Stimulated activated CD8-positive, alpha-beta memory T cell treated with anti-CD3 and anti-CD28 coated beads, Interleukin-4, amount 100 ng/mL, for 48 hours (primary cell): ENCODE data around the gene PLXNA4.

Source experiments
- DNase-seq: peaks from one replicate; pipeline ENCODE4 v3.0.0-alpha.2; 2020

The PLXNA4 gene

GRCh38 chr7:132097550-132098134 is 478.6 kb downstream of the PLXNA4 start:
- no peak for DNase-seq

DNA sequence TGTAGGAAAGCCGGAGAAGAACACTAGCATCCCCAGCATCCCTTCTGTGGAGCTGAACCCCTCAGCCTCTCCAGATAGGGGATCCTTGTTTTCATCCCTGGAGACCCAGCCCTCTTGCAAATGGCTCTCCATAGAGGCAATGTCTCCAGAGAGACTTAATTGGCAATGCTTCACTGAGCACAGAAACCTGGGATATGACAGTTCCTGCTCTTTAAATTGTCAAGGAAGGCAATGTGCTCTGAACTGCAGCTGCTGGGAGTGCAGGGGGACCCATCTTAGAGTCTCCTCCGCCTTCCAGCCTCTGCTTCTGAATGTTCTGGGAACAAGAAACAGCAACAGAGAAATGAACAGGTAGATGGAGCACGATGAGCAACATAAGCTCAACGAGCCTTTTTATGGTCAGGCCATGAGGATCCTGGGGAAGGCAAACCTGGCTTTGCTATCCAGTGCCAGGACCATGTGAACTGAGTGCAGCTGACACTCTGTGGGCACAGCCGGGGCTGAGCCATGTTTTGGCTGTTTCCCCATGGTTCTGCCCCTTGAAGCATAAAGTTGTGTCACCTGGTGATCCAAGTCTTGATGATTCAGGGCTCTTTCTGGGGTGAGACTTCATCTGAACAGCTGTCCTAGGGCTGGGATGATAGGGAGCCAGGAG is 481.0 kb downstream of the PLXNA4 start:
- DNase-seq: no peak

GRCh38 chr7:132092106-132092505 is 484.2 kb downstream of the PLXNA4 start:
- no peak for DNase-seq

DNA sequence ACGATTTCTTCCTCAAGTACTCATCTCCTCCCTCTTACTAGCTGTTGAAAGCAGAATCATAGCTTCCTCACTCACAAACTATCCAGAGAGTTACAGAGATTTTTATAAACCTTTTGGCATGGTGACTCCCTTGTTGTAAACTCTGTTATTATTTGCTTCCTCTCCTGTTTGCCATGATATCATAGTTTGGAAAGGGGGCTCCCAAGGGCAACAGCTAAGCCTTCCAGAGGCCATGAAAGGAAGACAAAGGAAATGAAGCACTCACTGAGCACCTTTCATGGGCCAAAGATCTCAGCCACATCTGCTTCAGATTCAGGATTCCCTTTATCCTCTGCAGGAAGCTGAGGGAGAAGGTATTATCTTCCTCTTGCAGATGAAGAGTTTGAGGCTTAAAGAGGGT is 484.6 kb downstream of the PLXNA4 start:
- DNase-seq: no peak

DNA sequence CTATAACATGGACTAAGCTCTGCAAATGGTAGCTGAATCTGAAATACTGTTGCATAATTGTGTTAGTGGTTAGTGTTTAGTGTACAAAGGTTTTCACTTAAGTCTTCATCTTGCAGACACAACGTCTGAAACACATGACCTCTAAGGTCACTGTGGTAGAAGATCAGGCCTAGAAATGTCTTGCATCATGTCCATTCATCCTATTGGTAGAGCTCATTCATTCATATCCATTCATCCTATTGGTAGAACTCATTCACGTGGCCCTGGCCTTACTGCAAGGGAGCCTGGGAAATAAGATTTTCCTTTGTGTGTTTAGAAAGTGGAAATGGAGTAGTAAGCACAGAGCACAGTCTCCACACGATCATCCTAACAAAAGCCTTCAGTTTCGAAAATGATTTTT is 485.8 kb downstream of the PLXNA4 start:
- no peak for DNase-seq

DNA sequence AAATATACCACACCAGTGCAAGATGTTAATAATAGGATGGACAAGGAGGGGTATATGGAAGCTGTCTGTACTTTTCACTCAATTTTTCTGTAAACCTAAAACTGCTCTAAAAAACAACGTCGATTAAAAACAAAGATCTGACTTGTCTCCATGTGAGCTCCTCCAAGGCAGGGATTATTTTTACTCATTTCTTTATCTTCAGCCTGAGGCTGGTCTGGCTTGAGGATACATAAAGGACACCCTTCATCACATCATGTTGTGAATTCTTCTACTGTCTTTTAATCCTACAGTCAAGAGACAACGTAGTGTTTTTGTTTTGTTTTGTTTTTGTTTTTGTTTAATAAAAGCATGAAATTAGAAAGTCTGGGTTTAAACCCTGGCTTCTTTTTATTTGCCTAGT is 486.9 kb downstream of the PLXNA4 start:
- DNase-seq: no peak

DNA sequence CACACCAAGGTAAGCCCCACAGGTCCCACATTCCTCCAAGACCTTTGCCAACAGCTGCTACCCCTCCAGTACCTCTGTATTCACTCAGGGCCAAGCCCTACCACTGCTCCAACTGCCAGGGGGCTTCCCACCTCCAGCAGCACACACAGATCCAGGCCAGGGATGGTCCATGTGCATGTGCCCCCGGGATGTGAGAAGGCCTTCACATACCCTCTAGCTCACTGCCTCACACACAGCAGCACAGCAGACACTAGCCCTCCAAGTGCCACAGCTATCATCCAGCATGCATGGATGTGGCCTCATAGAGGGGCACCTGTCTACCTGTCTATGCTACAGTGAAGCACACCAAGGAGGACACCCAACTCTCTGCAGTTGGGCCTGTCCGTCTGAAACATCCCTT is 488.8 kb downstream of the PLXNA4 start:
- DNase-seq: no peak

GRCh38 chr7:132084776-132085388 is 491.4 kb downstream of the PLXNA4 start:
- no peak for DNase-seq

DNA sequence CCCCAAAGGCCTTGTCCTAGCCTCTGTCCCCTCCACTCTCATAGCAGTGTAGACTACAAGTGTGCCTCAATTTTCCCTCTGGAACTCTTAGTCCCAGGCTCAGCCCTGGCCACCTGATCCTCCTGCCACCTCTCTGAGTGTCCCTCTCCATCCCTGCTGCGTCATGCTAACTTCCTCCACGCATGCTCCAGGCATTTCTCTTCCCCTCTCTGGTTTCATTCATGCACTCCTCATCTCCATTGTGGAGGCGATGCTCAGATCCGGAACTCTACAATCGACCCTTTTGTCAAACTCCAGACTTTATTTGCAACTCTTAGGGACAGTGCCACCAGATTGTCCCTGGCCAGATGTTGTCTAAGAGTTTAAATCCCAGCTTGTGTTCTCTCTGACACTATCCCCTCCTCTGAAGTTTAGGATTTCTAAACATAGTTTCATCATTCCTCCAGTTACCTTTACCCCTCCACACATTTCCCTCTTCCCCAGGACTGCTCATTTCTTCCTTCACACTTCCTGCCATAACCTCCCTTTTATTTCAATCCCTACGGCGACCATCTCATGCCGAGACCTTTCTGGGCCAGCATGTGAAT is 492.6 kb downstream of the PLXNA4 start:
- DNase-seq: no peak

GRCh38 chr7:132083126-132083525 is 493.1 kb downstream of the PLXNA4 start:
- DNase-seq: no peak

DNA sequence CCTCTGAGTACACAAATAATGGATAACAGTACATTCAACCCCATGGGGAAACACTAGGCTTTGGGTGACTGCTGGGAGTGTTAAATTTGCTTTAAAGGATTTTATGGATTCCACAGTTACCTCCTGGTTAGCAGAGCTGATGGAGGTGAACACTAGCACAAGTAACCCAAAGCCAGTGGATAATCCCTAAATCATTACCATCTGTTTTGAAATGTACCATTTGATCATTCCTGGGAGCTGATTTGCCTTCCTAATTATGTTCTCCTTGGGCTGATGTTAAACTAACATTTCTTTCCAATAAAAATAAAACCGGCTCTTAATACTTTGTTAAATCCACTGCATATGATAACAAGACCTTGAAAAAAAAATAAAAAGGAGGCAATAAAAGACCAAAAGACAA is 493.9 kb downstream of the PLXNA4 start:
- DNase-seq: no peak

DNA sequence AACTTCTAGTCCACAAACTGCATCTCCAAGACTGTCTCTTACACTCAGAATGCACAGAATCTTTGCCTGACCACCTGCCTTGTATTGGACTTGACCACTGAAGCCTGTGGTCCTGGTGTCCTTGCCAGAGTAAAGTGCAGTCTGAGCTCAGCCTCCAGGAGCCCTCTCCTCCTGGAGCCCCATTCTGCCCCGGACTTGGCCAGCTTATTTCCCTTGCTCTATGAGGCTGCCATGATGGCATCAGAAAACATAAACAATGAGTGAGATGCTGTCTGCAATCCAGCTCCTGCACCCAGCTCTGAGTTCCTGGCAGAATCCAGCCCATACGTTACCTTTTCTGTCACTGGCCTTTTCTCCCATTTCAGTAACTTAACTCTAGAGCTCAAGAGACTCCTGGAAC is 494.6 kb downstream of the PLXNA4 start:
- DNase-seq: no peak

DNA sequence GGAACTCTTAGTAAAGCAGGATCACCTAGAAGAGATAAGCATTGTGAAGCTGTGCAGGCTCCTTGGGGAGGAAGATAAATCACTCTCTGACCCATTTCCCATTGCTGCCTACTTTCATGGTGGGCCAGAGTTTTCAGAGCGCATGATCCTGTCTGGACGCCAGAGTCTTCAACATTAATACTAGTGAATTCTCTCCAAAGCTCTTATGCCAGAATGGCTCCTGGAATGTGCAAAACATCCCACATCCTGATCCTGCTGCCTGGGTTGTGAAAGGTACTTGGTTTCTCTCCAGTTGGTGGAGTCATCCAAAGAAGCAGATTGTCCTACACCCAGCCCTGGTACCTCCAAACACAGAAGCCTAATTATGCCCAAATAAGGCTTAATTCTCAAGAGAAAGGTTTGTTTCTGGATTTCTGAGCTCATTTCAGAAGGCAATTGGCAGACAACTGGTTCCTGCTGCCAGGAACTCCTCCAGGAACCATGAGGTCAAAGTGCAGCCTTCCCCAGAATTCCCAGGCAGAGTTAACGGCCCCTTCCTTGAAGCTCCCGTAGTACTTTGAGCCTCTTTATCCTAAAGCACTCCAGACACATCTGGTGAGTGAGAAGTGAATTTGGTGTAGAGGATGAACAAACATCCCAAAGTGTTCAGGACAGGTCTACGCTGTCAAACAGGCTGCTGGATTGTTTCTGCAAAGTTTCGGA is 495.2 kb downstream of the PLXNA4 start:
- no peak for DNase-seq

DNA sequence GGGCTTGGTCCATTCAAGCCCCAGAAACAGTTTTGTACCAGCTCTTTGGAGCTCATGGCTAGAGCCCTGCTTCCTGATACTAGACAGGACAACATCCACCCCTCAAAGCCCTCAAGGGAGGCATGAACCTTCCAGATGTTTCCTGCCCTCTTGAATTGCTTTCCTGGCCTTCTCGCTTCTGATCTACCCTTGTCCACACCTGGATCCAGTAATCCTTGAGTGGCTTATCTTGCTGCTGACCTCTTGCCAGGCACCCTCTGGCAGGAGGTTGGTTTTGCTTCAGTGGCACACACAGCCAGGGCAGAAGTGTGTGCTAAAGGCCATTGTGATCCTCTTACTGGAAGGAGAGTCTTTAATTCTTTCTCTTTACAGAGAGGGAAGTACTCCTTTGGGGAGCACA is 495.8 kb downstream of the PLXNA4 start:
- no peak for DNase-seq

DNA sequence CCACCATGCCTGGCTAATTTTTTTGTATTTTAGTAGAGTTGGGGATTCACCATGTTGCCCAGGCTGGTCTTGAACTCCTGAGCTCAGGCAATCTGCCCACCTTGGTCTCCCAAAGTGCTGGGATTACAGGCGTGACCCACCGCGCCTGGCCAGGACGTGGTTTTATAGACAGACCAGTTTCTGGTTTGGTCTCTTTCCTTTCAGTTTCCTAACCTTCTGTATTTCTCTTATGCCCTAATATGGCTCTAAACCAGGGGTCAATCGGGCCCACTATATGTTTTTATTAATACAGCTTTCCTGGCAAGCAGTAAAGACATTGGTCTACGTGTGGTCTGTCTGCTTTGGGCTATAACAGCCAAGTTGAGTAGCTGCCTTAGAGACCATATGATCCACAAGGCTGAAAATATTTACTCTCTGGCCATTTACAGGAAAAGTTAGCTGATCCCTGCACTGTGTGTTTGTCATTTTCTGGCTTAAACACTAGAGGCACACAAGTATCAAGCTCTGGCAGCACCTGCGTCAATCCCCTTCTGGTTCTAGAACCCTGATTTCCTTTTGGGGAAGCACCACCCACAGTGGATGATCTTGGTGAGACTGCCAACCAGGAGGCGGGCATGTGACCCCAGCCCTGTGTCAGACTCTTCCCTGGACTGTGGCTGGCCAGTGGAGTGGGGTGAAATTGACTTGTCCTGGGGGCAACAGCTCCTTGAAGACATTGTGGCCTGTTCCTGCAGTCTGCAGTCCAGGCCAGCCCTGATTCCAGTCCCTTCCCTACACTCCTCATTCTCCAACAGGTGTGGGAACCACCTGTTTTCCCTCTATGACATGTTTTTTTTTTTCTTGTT is 497.2 kb downstream of the PLXNA4 start:
- no peak for DNase-seq

- DNase-seq: no peak
Measured at GRCh38 chr7:132077971-132078685, 498.1 kb downstream of the PLXNA4 start.

DNA sequence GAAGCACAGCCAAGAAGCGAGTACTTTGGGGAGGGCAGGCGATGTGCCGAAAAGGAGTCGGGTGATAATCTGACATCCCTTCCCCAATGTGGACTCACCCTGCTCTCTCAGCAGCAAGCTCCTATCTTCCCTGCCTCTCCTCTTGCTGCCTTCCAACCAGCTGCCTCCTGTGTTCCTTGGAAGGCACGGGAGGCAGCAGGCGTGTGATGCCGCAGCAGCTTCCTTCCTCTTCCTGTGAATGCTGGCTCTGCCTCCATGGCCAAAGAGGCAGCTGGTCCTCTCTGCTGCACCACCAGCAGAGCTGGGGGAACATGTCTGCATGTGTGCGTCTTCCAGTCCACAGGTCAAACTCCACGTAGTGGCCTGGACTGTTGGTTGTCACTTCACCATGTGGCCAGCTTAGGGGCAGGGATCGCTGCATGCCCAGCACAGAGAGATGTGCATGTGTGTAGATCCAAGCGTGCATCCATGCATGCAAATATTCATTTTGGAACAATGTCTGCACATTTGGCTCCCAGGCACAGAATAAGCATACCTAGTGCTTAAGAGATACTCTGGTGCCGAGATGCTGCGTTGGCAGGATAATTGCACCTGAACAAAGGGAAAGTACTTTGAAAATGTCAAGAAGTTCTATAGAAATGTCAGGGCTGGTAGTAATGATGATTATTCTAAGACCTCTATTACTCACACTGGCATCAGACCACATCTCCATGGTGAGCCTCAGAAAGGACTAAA is 499.8 kb downstream of the PLXNA4 start:
- no peak for DNase-seq

DNA sequence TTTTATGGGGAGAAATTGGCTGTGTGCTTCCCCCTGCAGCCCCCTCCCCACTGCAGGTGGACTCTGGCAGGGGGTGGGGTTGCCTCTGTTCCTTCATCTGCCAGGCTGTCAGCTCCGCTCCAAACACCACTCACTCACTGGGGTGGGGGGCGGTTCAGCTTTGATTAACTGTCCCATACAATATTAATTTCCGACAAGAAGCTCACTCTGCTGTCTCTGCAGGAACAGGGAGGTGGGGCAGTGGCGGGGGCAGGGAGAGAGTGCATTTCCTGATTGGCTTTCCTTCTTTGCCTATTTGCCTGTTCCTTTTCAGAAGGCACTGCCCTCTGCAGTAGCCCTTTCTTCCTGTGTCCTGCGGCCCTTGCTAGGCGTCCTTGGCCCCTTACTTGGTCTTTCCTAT is 500.8 kb downstream of the PLXNA4 start:
- DNase-seq: no peak

DNA sequence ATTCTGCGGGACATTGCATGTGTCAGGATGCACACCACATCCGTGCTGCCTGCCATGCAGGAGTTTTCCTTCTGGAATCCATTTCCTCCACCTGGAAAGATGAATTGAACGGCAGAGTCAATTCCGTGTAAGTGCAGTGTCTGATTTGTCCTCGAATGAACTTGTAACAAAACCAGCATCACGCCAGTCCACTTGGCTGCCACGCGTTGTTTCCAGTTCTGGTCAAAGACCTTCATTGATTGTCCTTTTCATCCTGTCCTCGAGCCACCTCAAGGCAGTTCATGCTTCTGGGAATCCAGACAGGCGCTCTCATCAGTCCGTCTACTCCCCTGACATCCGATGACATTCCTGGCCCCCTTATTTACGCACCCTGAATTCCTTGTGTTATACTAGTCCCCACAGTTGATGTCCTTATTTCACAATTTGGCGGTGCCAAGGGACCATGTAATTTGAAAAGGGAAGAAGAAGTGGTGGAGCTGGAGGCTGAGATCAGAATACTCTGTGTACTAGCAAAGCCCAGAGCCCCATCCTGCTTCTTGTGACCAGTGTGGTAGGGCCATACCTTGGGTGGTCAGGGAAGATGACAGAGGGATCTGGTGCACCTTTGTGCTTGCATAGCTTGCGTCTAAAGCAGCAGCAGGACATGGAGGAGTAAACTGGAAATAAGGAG is 502.2 kb downstream of the PLXNA4 start:
- DNase-seq: no peak
